H1 (cell line): Measurements from ENCODE around the gene HNF1A. TPM values are rescaled to one million over a fixed set of nuclear protein-coding genes. Genes with fewer than 3 reads are reported as not detected.

Source experiments
- CHD1 ChIP-seq: IDR thresholded peaks from 2 replicates; pipeline ENCODE4 v1.6.1; 2012; ENCODE audit warnings: low read depth, low read length, improper control_type of control experiment
- CHD2 ChIP-seq: IDR thresholded peaks from 2 replicates; pipeline ENCODE4 v1.6.1; 2012; ENCODE audit warnings: low read length, improper control_type of control experiment
- E2F6 ChIP-seq: IDR thresholded peaks from 2 replicates; pipeline ENCODE4 v1.6.1; 2012; ENCODE audit warnings: inconsistent platforms
- EGR1 ChIP-seq: IDR thresholded peaks from 2 replicates; pipeline ENCODE4 v1.6.1; 2011; ENCODE audit warnings: low read depth, low read length, borderline replicate concordance
- EP300 ChIP-seq, 2 experiments: IDR thresholded peaks; 1 replicate in 1 of 2; 2 replicates in 1 of 2; pipeline ENCODE4 v1.6.1; 2011 to 2012; ENCODE audit warnings: low read depth in 2 of 2, low read length in 2 of 2, mild to moderate bottlenecking in 2 of 2, borderline replicate concordance in 1 of 2, inconsistent platforms in 1 of 2, moderate library complexity in 1 of 2
- GABPA ChIP-seq: IDR thresholded peaks from 2 replicates; pipeline ENCODE4 v1.6.1; 2011; ENCODE audit warnings: mild to moderate bottlenecking, low read length, moderate library complexity, borderline replicate concordance; ENCODE audit not compliant: insufficient read depth
- GTF2F1 ChIP-seq: IDR thresholded peaks from 2 replicates; pipeline ENCODE4 v1.6.1; 2012; ENCODE audit warnings: low read depth, low read length, improper control_type of control experiment, borderline replicate concordance
- HDAC6 ChIP-seq: IDR thresholded peaks from one replicate; pipeline ENCODE4 v1.7.1; 2012; ENCODE audit warnings: low read depth, mild to moderate bottlenecking, inconsistent platforms, low read length, moderate library complexity
- KDM1A ChIP-seq: fragments of 200-600, 300-600 bp; sonication (generic); IDR thresholded peaks from 2 replicates; pipeline ENCODE4 v1.7.1; 2016; ENCODE audit warnings: mild to moderate bottlenecking, low read length, borderline replicate concordance
- RAD21 ChIP-seq, 2 experiments: IDR thresholded peaks in 1 of 2; conservative IDR thresholded peaks in 1 of 2; 2 replicates each; pipeline ENCODE4 v1.6.1; 2011; ENCODE audit warnings: low read depth in 2 of 2, low read length in 2 of 2, improper control_type of control experiment in 1 of 2, inconsistent platforms in 1 of 2, mild to moderate bottlenecking in 1 of 2, moderate library complexity in 1 of 2
- RBBP5 ChIP-seq: IDR thresholded peaks from 2 replicates; pipeline ENCODE4 v1.7.1; 2012; ENCODE audit warnings: low read depth, mild to moderate bottlenecking, inconsistent platforms, low read length, moderate library complexity, borderline replicate concordance
- RNF2 ChIP-seq: fragments of 200-900, 300-1000 bp; sonication (generic); IDR thresholded peaks from 2 replicates; pipeline ENCODE4 v1.7.1; 2016; ENCODE audit warnings: borderline replicate concordance, low read depth, mild to moderate bottlenecking, antibody characterized with exemption, low read length; ENCODE audit not compliant: poor library complexity, severe bottlenecking; ENCODE audit errors: missing control alignments
- SIN3A ChIP-seq, 2 experiments: IDR thresholded peaks in 1 of 2; conservative IDR thresholded peaks in 1 of 2; 2 replicates each; pipeline ENCODE4 v1.6.1; 2011 to 2012; ENCODE audit warnings: low read length in 2 of 2, improper control_type of control experiment in 1 of 2, low read depth in 1 of 2, mild to moderate bottlenecking in 1 of 2
- SP1 ChIP-seq: IDR thresholded peaks from 2 replicates; pipeline ENCODE4 v1.6.1; 2011; ENCODE audit warnings: low read depth, low read length
- polyA plus RNA-seq, 7 experiments: library from polyadenylated mRNA; depleted of rRNA in 3 of 7; stranded (reverse) in 5 of 7; unstranded in 2 of 7; fragments of >200 nt in 5 of 7; fragments of 200-250 nt in 2 of 7; gene quantifications; 1 replicate in 5 of 7; 2 replicates in 1 of 7; 4 replicates in 1 of 7; pipeline versions ENCODE4 v1.2.1 to v1.2.3, GENCODE V29; 2011 to 2013; ENCODE audit warnings: missing spikeins in 2 of 7, mixed read lengths in 2 of 7
- total RNA-seq: library from RNA; stranded (reverse); fragmentation: NEBNext Ultra II Directional; extraction: Animal tissue kit (Norgen Biotek cat#: 25700); gene quantifications from 2 replicates; pipeline ENCODE4 v1.2.1, GENCODE V29; 2021
- TF ChIP-seq, protein P1 (sequence below): IDR thresholded peaks from 2 replicates; pipeline ENCODE4 v1.6.1; 2012; ENCODE audit warnings: low read length, inconsistent platforms
- TF ChIP-seq, protein P2 (sequence below), 3 experiments: IDR thresholded peaks; 1 replicate in 2 of 3; 2 replicates in 1 of 3; pipeline versions ENCODE4 v1.5.1 to v1.6.1; 2011; ENCODE audit warnings: low read length in 3 of 3, mild to moderate bottlenecking in 3 of 3, inconsistent platforms in 2 of 3, low read depth in 1 of 3, moderate library complexity in 1 of 3; ENCODE audit not compliant: insufficient read depth in 1 of 3; ENCODE audit errors: control extremely low read depth in 1 of 3

HNF1A gene
- total and polyA plus RNA-seq, 2 of the 8 experiments (the other 6 are each of a cell fraction or from before 2014, with no cell fraction given): not detected

DNA sequence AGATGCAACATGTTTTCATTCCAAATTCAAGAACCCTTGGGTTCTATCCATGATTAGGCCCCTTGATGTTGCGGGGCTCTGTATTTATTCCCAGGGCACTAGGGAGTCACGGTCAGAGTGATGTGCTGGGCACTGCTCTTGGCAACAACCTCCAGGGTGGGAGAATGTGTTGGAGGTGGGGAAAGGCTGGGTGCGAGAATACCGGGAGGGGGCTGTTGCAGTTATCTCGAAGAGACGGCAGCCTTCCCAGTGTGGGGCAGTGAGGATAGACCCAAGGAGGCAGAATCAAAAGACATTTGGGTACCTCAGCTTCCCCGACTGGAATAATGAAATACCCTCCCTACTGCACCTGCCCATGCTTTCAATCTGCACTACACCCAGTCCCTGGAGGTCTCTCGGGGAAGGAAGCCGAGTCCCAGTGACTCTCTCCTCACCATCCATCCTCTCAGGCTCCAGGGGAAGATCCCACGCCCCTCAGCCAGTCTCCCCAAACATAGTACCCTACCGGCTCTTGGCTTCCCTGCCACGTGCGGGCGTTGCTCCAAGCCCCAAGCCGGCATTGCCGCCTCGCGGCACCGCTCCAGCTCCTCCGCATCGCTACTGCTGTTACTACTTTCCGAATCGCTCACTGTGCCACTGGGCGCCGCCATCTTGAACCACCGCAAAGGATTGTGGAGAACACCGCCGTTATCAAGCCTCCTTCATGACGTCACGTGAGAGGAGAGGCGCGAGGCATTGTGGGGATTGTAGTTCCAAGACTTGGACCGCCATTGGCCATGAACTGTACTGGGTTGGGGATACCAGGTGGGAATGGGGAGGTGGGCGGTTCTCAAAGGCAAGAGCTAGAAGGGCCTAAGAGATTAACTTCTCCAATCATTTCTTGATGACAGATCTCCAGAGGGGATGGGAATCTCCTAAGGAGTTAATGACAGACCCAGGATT lies 37.8 kb downstream of the HNF1A start, which contains the start of gene C12orf43 (continued):
- TF ChIP-seq, protein P1, sequence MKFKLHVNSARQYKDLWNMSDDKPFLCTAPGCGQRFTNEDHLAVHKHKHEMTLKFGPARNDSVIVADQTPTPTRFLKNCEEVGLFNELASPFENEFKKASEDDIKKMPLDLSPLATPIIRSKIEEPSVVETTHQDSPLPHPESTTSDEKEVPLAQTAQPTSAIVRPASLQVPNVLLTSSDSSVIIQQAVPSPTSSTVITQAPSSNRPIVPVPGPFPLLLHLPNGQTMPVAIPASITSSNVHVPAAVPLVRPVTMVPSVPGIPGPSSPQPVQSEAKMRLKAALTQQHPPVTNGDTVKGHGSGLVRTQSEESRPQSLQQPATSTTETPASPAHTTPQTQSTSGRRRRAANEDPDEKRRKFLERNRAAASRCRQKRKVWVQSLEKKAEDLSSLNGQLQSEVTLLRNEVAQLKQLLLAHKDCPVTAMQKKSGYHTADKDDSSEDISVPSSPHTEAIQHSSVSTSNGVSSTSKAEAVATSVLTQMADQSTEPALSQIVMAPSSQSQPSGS: peak; percentile 41; the same call in 1 of the 2 replicates
- TF ChIP-seq HDAC6 (no peak), SP1 (no peak), RAD21 (IDR thresholded peaks at IDR 0.05 in 1 of 2, conservative IDR thresholded peaks at IDR 0.05 in 1 of 2; ENCODE audit: low read depth in 2 of 2, low read length in 2 of 2) (no peak; a peak in 1 of 4 replicates), CHD2 (no peak), GTF2F1 (no peak), EGR1 (no peak), GABPA (no peak), EP300 (IDR thresholded peaks at IDR 0.05; ENCODE audit: borderline replicate concordance in 1 of 2, low read depth in 2 of 2, low read length in 2 of 2) (no peak), RBBP5 (peak; percentile 80; the same call in 1 of the 2 replicates), RNF2 (no peak), KDM1A (no peak), CHD1 (no peak), SIN3A (conservative IDR thresholded peaks at IDR 0.05 in 1 of 2, IDR thresholded peaks at IDR 0.05 in 1 of 2; ENCODE audit: low read depth in 1 of 2, low read length in 2 of 2) (peak; percentile 55 to 76; a peak in 1 of 4 replicates), E2F6 (no peak)
- TF ChIP-seq, protein P2, sequence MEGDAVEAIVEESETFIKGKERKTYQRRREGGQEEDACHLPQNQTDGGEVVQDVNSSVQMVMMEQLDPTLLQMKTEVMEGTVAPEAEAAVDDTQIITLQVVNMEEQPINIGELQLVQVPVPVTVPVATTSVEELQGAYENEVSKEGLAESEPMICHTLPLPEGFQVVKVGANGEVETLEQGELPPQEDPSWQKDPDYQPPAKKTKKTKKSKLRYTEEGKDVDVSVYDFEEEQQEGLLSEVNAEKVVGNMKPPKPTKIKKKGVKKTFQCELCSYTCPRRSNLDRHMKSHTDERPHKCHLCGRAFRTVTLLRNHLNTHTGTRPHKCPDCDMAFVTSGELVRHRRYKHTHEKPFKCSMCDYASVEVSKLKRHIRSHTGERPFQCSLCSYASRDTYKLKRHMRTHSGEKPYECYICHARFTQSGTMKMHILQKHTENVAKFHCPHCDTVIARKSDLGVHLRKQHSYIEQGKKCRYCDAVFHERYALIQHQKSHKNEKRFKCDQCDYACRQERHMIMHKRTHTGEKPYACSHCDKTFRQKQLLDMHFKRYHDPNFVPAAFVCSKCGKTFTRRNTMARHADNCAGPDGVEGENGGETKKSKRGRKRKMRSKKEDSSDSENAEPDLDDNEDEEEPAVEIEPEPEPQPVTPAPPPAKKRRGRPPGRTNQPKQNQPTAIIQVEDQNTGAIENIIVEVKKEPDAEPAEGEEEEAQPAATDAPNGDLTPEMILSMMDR (IDR thresholded peaks at IDR 0.05; ENCODE audit: control extremely low read depth in 1 of 3, insufficient read depth in 1 of 3, low read depth in 1 of 3, low read length in 3 of 3): no peak
